ENCODE results near the gene MGRN1. TPM values are rescaled to one million over a fixed set of nuclear protein-coding genes. Genes with fewer than 3 reads are reported as not detected.

Gene MGRN1
- total and polyA plus RNA-seq, 2 experiments from 2014 or later = 29.2 to 30.8 TPM

DNA sequence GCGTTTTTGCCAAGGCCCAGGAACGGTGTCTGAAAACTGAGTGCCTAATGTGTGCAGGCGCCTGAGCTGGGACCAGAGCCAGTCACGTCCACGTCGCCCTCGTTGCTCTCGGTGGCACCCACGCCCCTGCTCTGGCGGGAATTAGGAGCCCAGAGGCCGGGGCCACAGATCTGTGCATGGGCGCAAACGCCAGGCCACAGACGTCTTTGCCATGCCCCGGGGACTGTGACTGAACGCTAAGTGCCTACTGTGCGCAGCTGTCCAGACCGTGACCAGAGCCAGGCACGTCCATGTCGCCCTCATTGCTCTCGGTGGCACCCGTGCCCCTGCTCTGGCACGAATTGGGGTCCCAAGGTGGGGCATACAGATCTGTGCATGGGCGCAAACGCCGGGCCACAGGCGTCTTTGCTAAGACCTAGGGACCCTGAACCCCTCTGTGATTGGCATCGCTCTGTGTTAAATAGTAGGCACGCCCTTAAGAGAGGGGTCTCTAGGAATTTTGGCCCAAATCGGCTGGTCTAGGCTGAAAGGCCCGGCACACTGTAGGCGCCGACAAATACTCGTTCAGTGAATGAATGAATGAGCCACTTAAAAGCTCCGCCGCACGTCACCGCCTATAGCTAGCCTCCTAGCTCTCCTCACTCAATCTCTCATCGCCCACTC, 9.1 kb upstream of the MGRN1 start:
- 94% methylated on average over 38 of the region's 39 CpGs for WGBS (ENCODE audit: low lambda C conversion rate, missing lambda C conversion rate)
- Histone ChIP-seq H3K36me3 (replicated peaks; ENCODE audit: insufficient read depth, low read depth) (no peaks in the 10 kb centered on the region), H3K4me2 (peak overlapping the region; percentile 98), H2AFZ (peak overlapping the region; percentile 93), H3K9me3 (ENCODE audit: low read depth) (no peaks in the 10 kb centered on the region), H3K4me1 (ENCODE audit: insufficient read depth) (peaks cover 55% of the 10 kb centered on the region), H3K27me3 (no peaks in the 10 kb centered on the region), H3K79me2 (peaks cover 60% of the 10 kb centered on the region), H4K20me1 (ENCODE audit: insufficient read depth, poor library complexity, severe bottlenecking) (peaks cover 31% of the 10 kb centered on the region), H3K4me3 (no peak overlapping the region), H3K27ac (peak overlapping the region; percentile 88), H3K9me2 (replicated peaks; ENCODE audit: insufficient read depth) (no peaks in the 10 kb centered on the region)
- DNase-seq (ENCODE audit: low spot score) = no peak
- TF ChIP-seq EZH2 (IDR thresholded peaks at IDR 0.05; ENCODE audit: borderline replicate concordance) (no peak), EZH2phosphoT487 (IDR thresholded peaks at IDR 0.05; ENCODE audit: low read depth, severe bottlenecking, unreplicated experiment) (no peak)
- TF ChIP-seq, protein P1, sequence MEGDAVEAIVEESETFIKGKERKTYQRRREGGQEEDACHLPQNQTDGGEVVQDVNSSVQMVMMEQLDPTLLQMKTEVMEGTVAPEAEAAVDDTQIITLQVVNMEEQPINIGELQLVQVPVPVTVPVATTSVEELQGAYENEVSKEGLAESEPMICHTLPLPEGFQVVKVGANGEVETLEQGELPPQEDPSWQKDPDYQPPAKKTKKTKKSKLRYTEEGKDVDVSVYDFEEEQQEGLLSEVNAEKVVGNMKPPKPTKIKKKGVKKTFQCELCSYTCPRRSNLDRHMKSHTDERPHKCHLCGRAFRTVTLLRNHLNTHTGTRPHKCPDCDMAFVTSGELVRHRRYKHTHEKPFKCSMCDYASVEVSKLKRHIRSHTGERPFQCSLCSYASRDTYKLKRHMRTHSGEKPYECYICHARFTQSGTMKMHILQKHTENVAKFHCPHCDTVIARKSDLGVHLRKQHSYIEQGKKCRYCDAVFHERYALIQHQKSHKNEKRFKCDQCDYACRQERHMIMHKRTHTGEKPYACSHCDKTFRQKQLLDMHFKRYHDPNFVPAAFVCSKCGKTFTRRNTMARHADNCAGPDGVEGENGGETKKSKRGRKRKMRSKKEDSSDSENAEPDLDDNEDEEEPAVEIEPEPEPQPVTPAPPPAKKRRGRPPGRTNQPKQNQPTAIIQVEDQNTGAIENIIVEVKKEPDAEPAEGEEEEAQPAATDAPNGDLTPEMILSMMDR (IDR thresholded peaks at IDR 0.05; ENCODE audit: poor library complexity) = no peak

DNA sequence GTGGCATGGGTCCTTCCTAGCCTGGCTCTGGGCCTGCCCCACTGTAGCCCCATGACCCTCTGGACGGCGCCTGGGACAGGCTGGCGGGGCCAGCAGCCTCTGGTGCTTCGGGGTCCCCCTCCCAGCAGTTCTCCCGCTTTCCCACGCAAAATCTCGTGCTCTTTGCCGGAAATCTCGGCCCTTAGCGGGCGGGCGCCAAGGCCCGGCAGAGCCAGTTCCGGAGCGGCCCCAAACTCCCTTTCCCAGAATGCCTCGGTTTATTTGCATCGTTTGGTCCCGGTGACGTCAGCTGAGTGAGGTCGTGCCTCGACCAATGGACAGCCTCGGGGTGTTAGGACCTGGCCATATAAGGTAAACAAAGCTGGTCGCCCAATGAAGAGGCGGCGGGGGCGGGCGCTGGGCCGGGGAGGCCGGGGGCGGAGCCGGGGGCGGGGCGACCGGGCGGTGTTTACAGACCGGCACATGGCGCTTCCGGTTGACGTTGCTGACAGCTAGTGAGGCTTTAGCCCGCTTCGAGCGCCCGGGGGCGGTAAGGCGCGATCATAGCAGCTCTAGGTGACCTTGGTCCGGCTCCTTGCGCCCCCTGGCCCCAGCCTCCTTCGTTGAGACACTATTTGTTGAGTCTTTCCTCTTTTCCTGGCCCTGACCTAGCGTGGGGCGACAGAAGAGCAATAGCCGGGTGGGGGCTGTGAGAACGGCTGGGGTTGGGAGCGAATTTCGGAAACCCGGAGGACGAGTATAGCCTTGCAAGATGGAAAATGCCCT, 8.4 kb upstream of the MGRN1 start:
- Histone ChIP-seq H3K27me3 (no peaks in the 10 kb centered on the region), H3K4me1 (ENCODE audit: insufficient read depth) (peaks cover 52% of the 10 kb centered on the region), H4K20me1 (ENCODE audit: insufficient read depth, poor library complexity, severe bottlenecking) (peaks cover 24% of the 10 kb centered on the region), H3K27ac (peak overlapping the region; percentile 97), H3K9me3 (ENCODE audit: low read depth) (no peaks in the 10 kb centered on the region), H3K4me2 (peak overlapping the region; percentile 98), H3K36me3 (replicated peaks; ENCODE audit: insufficient read depth, low read depth) (no peaks in the 10 kb centered on the region), H3K79me2 (peaks cover 53% of the 10 kb centered on the region), H2AFZ (peak overlapping the region; percentile 61), H3K9me2 (replicated peaks; ENCODE audit: insufficient read depth) (no peaks in the 10 kb centered on the region), H3K4me3 (peak overlapping the region; percentile 24)
- DNase-seq (ENCODE audit: low spot score) = peak; percentile 100
- TF ChIP-seq EZH2phosphoT487 (IDR thresholded peaks at IDR 0.05; ENCODE audit: low read depth, severe bottlenecking, unreplicated experiment) (no peak), EZH2 (IDR thresholded peaks at IDR 0.05; ENCODE audit: borderline replicate concordance) (no peak)
- TF ChIP-seq, protein P1 (IDR thresholded peaks at IDR 0.05; ENCODE audit: poor library complexity) = peak; percentile 39
- WGBS (ENCODE audit: low lambda C conversion rate, missing lambda C conversion rate) = 2% methylated on average over 52 of the region's 57 CpGs

DNA sequence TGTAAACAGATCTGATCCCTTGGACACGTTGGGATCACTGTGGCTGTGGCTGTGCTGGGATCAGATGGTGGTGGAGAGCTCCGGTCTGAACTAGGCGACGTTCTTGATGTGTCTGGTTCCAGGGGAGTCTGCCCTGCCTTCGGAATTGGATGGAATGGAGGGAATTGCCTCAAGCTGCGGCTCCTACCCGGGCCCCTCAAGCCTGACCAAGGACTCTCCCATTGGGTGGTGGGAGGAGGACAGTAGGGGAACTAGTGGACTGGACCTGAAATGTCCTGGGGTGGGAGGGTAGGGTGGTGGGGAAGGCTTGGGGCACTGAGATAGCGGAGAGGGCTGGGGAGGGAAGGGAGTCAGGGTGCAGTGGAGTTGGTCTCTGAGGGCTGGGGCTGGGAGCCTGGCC, 6.7 kb upstream of the MGRN1 start:
- H3K4me1 ChIP-seq (ENCODE audit: insufficient read depth) = peaks cover 46% of the 10 kb centered on the region
- H3K79me2 ChIP-seq = peaks cover 36% of the 10 kb centered on the region
- H4K20me1 ChIP-seq (ENCODE audit: insufficient read depth, poor library complexity, severe bottlenecking) = peaks cover 9% of the 10 kb centered on the region
- TF ChIP-seq EZH2phosphoT487 (IDR thresholded peaks at IDR 0.05; ENCODE audit: low read depth, severe bottlenecking, unreplicated experiment) = no peak
- TF ChIP-seq, protein P1 (IDR thresholded peaks at IDR 0.05; ENCODE audit: poor library complexity) = no peak
- no peak for TF ChIP-seq EZH2 (IDR thresholded peaks at IDR 0.05; ENCODE audit: borderline replicate concordance)
- H3K4me2 ChIP-seq = peak overlapping the region; percentile 84
- no peaks in the 10 kb centered on the region for H3K9me3 ChIP-seq (ENCODE audit: low read depth)
- no peaks in the 10 kb centered on the region for H3K9me2 ChIP-seq (replicated peaks; ENCODE audit: insufficient read depth)
- no peak overlapping the region for H3K4me3 ChIP-seq
- WGBS (ENCODE audit: low lambda C conversion rate, missing lambda C conversion rate) = 76% methylated on average over 8 of the region's 8 CpGs
- no peaks in the 10 kb centered on the region for H3K36me3 ChIP-seq (replicated peaks; ENCODE audit: insufficient read depth, low read depth)
- DNase-seq (ENCODE audit: low spot score) = no peak
- H3K27ac ChIP-seq = peak overlapping the region; percentile 97
- H2AFZ ChIP-seq = no peak overlapping the region
- no peaks in the 10 kb centered on the region for H3K27me3 ChIP-seq

Data from hepatocyte (in vitro differentiated cells).